Adrenal gland (tissue), 5 donors: ENCODE results near the gene BTBD1.

Experiments
- CTCF ChIP-seq, 6 experiments: fragments of 450-650 bp in 4 of 6; fragments of 200-600 bp in 2 of 6; sonication (generic) in 1 of 6; IDR thresholded peaks; 1 replicate in 5 of 6; 2 replicates in 1 of 6; pipeline versions ENCODE4 v1.5.1 to v1.8.0; 2016 to 2021; ENCODE audit warnings: antibody characterized with exemption in 6 of 6, mild to moderate bottlenecking in 2 of 6, moderate library complexity in 1 of 6
- POLR2A ChIP-seq, 2 donors: fragments of 450-650 bp; IDR thresholded peaks; one replicate each; pipeline ENCODE4 v1.6.1; 2017; ENCODE audit warnings: antibody characterized with exemption in 2 of 2, mild to moderate bottlenecking in 2 of 2, moderate library complexity in 1 of 2
- donor health status: DM: no; HTN: no; CAD: no.

- TF ChIP-seq CTCF (IDR thresholded peaks at IDR 0.05) (no peak), POLR2A (IDR thresholded peaks at IDR 0.05) (no peak)
These were observed 71.1 kb downstream of the BTBD1 start for GRCh38 chr15:82995938-82996337.
